ENCODE data around the gene FICD.

DNA sequence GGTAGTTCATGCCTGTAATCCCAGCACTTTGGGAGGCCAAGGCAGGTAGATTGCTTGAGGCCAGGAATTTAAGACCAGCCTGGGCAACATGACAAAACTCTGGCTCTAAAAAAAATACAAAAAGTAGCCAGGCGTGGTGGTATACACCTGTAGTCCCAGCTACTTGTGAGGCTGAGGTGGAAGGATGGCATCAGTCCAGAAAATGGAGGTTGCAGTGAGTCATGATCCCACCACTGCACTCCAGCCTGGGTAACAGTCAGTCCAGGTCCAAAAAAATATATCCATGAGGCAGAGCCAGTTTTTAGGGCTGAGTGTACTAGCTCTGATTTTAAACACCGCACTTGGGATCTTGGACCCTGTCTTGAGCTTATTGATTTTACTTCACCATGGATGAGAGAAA is 30.6 kb upstream of the FICD start:
- TF ChIP-seq FOXA1 (IDR thresholded peaks at IDR 0.05; ENCODE audit: borderline replicate concordance), result no peak
- no peak for TF ChIP-seq PREB (CRISPR knock-in tag; IDR thresholded peaks at IDR 0.05)
- TF ChIP-seq SREBF2 (CRISPR knock-in tag; IDR thresholded peaks at IDR 0.05), result no peak
- no peak for TF ChIP-seq EP300 (IDR thresholded peaks at IDR 0.05; ENCODE audit: low read length)
- TF ChIP-seq SREBF1 (IDR thresholded peaks at IDR 0.05; ENCODE audit: borderline replicate concordance, low read depth, low read length), result no peak
- TF ChIP-seq SIN3A (IDR thresholded peaks at IDR 0.05; ENCODE audit: borderline replicate concordance in 2 of 2, control insufficient read depth in 1 of 2, low read depth in 2 of 2, low read length in 2 of 2), result no peak
- no peak for TF ChIP-seq ZBTB43 (CRISPR knock-in tag; IDR thresholded peaks at IDR 0.05)
- no peak for TF ChIP-seq ELF4 (CRISPR knock-in tag; IDR thresholded peaks at IDR 0.05)
- TF ChIP-seq PCBP1 (IDR thresholded peaks at IDR 0.05; ENCODE audit: low read depth, low read length, poor library complexity, severe bottlenecking), result no peak

Data from K562 (cell line).